Subcutaneous adipose tissue (tissue), 4 donors: Measurements from ENCODE around the gene EIF3D. TPM values are rescaled to one million over a fixed set of nuclear protein-coding genes. Genes with fewer than 3 reads are reported as not detected.

Experiments
- total RNA-seq, 4 donors: library from RNA; depleted of rRNA; stranded (reverse); fragments of >200 nt; gene quantifications; one replicate each; pipeline ENCODE4 v1.1.0, GENCODE V29; 2016
- TF ChIP-seq, protein P1 (sequence below): fragments of 450-650 bp; IDR thresholded peaks from one replicate; pipeline ENCODE4 v1.5.1; 2016; ENCODE audit warnings: low read depth, mild to moderate bottlenecking, control low read depth, antibody characterized with exemption, moderate library complexity

The EIF3D gene
- 100 to 1,000 TPM; 218 to 260 (median 252) TPM for total RNA-seq

- TF ChIP-seq, protein P1, sequence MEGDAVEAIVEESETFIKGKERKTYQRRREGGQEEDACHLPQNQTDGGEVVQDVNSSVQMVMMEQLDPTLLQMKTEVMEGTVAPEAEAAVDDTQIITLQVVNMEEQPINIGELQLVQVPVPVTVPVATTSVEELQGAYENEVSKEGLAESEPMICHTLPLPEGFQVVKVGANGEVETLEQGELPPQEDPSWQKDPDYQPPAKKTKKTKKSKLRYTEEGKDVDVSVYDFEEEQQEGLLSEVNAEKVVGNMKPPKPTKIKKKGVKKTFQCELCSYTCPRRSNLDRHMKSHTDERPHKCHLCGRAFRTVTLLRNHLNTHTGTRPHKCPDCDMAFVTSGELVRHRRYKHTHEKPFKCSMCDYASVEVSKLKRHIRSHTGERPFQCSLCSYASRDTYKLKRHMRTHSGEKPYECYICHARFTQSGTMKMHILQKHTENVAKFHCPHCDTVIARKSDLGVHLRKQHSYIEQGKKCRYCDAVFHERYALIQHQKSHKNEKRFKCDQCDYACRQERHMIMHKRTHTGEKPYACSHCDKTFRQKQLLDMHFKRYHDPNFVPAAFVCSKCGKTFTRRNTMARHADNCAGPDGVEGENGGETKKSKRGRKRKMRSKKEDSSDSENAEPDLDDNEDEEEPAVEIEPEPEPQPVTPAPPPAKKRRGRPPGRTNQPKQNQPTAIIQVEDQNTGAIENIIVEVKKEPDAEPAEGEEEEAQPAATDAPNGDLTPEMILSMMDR: no peak
These were observed at the start of gene EIF3D for GRCh38 chr22:36528795-36529751. EIF3D (minus strand) TSS chr22:36529166; CDS start chr22:36526121, 3,045 bp downstream.

GRCh38 chr22:36578619-36579018 is 49.7 kb upstream of the EIF3D start:
- TF ChIP-seq, protein P1: no peak

DNA sequence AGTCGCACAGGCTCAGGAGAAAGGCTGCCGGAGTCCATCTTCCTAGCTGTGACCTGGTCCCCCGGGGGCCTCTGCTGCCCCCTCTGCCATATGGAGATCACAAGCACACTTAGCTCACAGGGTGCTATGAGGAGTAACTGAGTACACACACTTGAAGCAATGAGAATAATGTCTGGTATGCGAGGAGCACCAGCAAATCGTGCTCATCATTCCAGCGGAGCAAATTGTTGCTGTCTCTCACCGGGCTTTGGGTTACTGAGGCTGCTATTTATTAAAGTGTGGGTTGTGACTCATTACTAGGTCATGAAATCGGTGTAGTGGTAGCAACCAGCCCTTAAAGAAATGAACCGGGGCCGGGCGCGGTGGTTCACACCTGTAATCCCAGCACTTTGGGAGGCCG is 48.1 kb upstream of the EIF3D start:
- TF ChIP-seq, protein P1: no peak

DNA sequence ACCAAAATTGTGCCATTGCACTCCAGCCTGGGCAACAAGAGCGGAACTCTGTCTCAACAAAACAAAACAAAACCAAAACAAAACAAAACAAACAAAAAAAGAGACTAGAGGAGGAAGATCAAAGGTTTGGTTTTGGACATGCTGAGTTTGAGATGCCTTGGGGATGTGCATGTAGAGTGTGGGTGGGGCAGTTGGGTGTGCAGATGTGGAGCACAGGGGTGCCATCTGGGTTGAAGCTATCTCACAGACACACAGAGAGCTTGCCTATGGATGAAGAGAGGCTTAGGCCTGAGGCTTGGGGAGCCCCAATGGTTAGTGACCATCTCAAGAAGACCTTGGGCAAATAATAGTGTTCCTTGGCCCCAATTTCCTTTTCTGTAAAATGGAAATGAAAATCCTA is 45.8 kb upstream of the EIF3D start:
- TF ChIP-seq, protein P1: no peak

GRCh38 chr22:36573815-36574363 is 44.9 kb upstream of the EIF3D start:
- TF ChIP-seq, protein P1: no peak

DNA sequence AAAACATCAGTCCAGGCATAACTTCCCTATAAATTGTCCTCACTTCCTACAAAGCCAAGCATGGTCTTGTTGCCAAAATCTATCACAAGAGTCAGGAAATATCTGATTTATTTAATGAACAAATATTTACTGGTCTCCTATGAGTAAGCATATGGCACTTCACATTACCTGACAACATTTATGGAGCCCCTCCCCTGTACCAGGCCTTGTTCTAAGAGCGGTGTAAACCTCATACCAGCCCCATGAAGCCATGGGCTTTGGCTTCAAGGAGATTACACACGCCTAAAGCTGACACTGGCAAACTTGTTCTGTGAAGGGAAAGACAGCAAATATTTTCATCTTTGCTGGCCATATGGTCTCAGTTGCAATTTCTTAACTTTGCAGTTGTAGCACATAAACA is 43.0 kb upstream of the EIF3D start:
- TF ChIP-seq, protein P1: no peak

- TF ChIP-seq, protein P1: no peak
These were observed 41.0 kb upstream of the EIF3D start for GRCh38 chr22:36569999-36570398.
